Measurements from ENCODE around the gene ZNF335. TPM values are rescaled to one million over a fixed set of nuclear protein-coding genes. Genes with fewer than 3 reads are reported as not detected.
"Not testable (repeated sequence)": the region's sequence is repeated elsewhere in the genome, so short reads cannot be mapped to it uniquely, and the experiment has no call there.

The ZNF335 gene
- total and polyA plus RNA-seq, 2 experiments from 2014 or later, result 13.5 to 28.1 TPM

DNA sequence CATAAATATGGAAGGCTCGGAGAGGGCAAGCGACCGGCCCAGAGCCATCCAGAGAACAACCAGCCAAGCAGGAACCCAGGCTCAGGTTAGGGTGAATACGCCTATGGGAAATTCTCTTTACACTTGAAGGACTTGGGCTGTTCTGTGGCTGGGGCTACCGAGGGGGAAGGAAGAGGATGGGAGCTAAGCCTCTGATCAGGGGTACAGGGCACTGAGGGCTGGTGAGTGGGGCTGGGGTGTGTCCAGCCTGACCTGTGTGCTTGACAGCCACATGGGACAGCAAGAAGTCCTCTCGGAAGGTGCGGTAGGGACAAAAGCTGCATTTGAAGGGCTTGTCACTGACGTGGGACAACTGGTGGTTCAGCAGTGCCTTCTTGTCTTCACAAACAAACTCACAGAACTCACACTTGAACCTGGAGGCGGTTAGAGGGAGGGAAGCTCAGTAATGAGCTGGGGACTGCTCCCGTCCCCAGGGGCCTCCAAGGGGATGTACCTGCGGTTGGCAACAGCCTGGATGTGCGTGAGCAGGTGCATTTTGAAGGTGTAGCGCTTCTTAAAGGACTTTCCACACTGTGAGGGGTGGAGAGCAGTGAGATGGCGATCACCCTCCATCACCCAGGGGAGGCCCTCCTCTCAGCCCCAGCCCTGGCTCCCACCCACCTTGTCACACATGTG is 11.9 kb downstream of the ZNF335 start:
- H3K4me1 ChIP-seq (ENCODE audit: low read depth), result no peaks in the 10 kb centered on the region
- H3K36me3 ChIP-seq, result peaks cover 43% of the 10 kb centered on the region
- TF ChIP-seq, protein P1, sequence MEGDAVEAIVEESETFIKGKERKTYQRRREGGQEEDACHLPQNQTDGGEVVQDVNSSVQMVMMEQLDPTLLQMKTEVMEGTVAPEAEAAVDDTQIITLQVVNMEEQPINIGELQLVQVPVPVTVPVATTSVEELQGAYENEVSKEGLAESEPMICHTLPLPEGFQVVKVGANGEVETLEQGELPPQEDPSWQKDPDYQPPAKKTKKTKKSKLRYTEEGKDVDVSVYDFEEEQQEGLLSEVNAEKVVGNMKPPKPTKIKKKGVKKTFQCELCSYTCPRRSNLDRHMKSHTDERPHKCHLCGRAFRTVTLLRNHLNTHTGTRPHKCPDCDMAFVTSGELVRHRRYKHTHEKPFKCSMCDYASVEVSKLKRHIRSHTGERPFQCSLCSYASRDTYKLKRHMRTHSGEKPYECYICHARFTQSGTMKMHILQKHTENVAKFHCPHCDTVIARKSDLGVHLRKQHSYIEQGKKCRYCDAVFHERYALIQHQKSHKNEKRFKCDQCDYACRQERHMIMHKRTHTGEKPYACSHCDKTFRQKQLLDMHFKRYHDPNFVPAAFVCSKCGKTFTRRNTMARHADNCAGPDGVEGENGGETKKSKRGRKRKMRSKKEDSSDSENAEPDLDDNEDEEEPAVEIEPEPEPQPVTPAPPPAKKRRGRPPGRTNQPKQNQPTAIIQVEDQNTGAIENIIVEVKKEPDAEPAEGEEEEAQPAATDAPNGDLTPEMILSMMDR (IDR thresholded peaks at IDR 0.05; ENCODE audit: low read depth, low read length), result no peak
- no peak for DNase-seq (ENCODE audit: low read depth in 1 of 2, low spot score in 1 of 2)
- no peaks in the 10 kb centered on the region for H3K9me3 ChIP-seq (ENCODE audit: low read depth)
- no peak overlapping the region for H3K4me3 ChIP-seq
- no peaks in the 10 kb centered on the region for H3K27me3 ChIP-seq
- no peak overlapping the region for H3K27ac ChIP-seq

DNA sequence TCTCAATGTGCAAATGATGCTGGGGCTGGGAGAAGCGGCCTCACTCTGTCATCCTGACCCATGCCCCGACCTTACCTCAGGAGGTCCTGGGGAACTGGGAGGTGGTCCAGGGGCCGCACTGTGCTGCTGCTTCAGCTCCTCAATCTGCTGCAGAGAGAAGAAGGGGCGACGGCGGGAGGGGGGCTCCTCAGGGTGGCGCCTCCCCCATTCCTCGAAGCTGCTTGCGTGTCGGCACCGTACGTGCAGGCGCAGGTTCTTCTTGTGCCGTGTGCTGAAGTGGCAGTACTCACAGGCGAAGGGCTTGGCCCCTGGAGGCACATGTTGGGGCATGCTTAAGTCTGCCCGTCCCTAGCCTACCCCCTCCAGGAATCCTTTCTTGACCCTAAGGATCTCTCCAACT is 12.9 kb downstream of the ZNF335 start:
- Histone ChIP-seq H3K4me1 (ENCODE audit: low read depth) (no peaks in the 10 kb centered on the region), H3K9me3 (ENCODE audit: low read depth) (no peaks in the 10 kb centered on the region), H3K27me3 (no peaks in the 10 kb centered on the region), H3K4me3 (no peak overlapping the region), H3K27ac (no peak overlapping the region), H3K36me3 (peaks cover 38% of the 10 kb centered on the region)
- no peak for DNase-seq (ENCODE audit: low read depth in 1 of 2, low spot score in 1 of 2)
- TF ChIP-seq, protein P1 (IDR thresholded peaks at IDR 0.05; ENCODE audit: low read depth, low read length), result no peak

DNA sequence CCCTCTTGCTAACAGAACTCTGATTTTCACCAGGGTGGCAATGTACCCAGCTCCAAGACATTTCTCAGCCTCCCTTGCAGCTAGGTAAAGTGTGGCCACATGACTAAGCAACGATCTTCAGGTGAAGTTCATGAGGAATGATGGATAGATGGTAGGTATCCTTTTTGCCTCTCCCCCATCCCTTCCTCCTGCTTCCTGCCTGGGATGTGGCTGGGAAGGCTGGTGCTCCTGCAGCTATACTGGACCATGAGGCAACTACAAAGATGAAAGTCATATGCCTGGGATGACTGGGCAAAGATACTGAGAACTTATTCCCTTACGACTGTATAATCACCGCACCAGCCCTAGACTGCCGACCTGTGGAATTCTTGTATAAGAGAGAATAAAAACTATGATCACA is 13.4 kb downstream of the ZNF335 start:
- H3K4me3 ChIP-seq, result no peak overlapping the region
- H3K36me3 ChIP-seq, result peaks cover 37% of the 10 kb centered on the region
- no peak overlapping the region for H3K27ac ChIP-seq
- no peaks in the 10 kb centered on the region for H3K9me3 ChIP-seq (ENCODE audit: low read depth)
- H3K4me1 ChIP-seq (ENCODE audit: low read depth), result no peaks in the 10 kb centered on the region
- DNase-seq (ENCODE audit: low read depth in 1 of 2, low spot score in 1 of 2), result no peak
- no peaks in the 10 kb centered on the region for H3K27me3 ChIP-seq
- TF ChIP-seq, protein P1 (IDR thresholded peaks at IDR 0.05; ENCODE audit: low read depth, low read length), result no peak

DNA sequence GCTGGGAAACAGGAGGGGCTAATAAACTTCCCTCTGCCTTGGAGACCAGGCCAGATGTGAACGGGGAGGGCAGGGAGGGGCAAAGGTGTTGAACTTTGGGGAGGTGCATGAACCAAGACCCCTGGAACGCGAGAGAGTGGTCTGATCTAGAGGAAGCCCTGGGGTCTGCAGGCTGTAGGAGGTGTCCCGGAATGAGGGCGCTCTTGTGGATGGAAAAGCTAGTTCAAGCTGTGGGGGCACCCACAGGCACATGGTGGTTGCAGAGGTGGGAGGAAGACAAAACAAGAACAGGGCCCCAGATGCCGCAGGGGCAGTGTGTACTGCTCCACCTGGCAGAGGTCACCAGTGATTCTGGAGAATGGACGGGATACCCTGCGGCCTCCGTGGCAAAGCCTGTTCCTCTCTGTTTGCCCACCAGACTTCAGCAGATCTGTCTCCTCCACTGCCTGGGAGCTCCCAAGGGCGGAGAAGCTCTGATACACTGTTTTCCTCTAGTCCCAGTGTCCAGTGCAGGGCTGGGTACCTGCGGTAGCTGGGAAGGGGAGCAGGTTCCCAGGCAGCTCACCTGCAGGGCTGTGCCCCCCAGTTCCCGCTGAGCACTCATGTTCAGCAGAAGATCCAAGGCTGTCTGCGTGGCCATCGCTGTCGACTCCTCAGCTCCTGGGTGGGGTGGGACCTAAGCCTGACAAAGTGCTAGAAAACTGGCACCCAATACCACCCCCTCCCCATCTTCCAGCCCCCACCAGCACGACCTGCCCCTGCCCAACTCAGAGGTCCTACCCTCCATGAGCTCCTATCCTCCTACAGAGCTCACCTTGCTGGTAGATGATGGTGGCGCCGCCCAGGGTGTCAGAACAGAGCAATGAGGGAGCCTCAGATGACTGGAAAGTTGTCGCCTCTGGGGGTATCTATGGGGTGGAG is 14.7 kb downstream of the ZNF335 start:
- H3K9me3 ChIP-seq (ENCODE audit: low read depth), result no peaks in the 10 kb centered on the region
- peaks cover 32% of the 10 kb centered on the region for H3K36me3 ChIP-seq
- H3K27ac ChIP-seq, result no peak overlapping the region
- TF ChIP-seq, protein P1 (IDR thresholded peaks at IDR 0.05; ENCODE audit: low read depth, low read length), result no peak
- no peak overlapping the region for H3K4me3 ChIP-seq
- no peak for DNase-seq (ENCODE audit: low read depth in 1 of 2, low spot score in 1 of 2)
- no peaks in the 10 kb centered on the region for H3K4me1 ChIP-seq (ENCODE audit: low read depth)
- no peaks in the 10 kb centered on the region for H3K27me3 ChIP-seq

DNA sequence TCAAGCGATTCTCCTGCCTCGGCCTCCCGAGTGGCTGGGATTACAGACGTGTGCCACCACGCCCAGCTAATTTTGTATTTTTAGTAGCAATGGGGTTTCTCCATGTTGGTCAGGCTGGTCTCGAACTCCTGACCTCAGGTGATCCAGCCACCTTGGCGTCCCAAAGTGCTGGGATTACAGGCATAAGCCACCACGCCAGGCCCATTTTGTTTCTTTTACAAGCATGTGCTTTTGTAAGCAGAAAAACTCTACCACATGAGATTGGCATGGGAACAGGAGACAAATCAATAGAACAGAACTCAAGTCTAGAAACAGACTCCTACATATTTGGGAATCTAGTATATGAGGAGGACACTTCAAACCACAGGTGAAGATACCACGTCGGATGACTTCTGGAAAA is 15.7 kb downstream of the ZNF335 start:
- H3K36me3 ChIP-seq, result peaks cover 39% of the 10 kb centered on the region
- H3K27ac ChIP-seq; H3K4me1 ChIP-seq (ENCODE audit: low read depth); H3K27me3 ChIP-seq; DNase-seq (ENCODE audit: low read depth in 1 of 2, low spot score in 1 of 2); H3K9me3 ChIP-seq (ENCODE audit: low read depth); H3K4me3 ChIP-seq: not testable (repeated sequence)

DNA sequence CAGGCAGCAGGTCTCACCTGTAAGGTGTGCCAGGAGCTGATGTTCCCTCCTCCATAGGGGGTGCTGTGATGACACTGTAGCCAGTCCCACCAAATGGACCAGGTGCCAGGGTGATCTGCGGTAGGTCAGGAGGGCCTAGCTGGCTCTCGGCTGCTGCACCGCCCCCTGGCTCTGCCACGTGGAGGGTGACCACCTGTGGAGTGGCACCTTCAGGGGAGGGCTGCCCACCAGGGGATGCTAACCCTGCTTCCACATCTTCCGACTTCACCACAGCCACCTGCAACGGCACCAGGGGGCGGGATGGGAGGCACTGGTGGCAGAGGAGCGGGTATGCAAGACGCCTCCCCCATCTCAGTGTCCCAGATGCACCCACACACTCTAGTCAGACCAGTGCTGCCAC is 18.3 kb downstream of the ZNF335 start:
- TF ChIP-seq, protein P1 (IDR thresholded peaks at IDR 0.05; ENCODE audit: low read depth, low read length), result no peak
- Histone ChIP-seq H3K4me1 (ENCODE audit: low read depth) (no peaks in the 10 kb centered on the region), H3K36me3 (peaks cover 34% of the 10 kb centered on the region), H3K4me3 (no peak overlapping the region), H3K9me3 (ENCODE audit: low read depth) (no peaks in the 10 kb centered on the region), H3K27ac (no peak overlapping the region), H3K27me3 (no peaks in the 10 kb centered on the region)
- DNase-seq (ENCODE audit: low read depth in 1 of 2, low spot score in 1 of 2), result no peak
